Gastrocnemius medialis (tissue), 4 donors: ENCODE measurements around the gene CEMP1. TPM values are rescaled to one million over a fixed set of nuclear protein-coding genes. Genes with fewer than 3 reads are reported as not detected.

Experiments used
- ATAC-seq, 2 donors: fragments of 150-250 bp; one replicate each; pipeline ENCODE4 v1.9.1; 2016
- DNase-seq, 2 donors: peaks; one replicate each; pipeline ENCODE4 v3.0.0-alpha.2; 2019
- H3K27ac ChIP-seq, 4 donors: fragments of 200-600 bp; sonication (generic); 1 replicate in 1 of 4; 2 replicates in 3 of 4; pipeline ENCODE4 v1.5.1; 2016 to 2018; ENCODE audit warnings: mild to moderate bottlenecking in 2 of 4, moderate library complexity in 1 of 4
- H3K27me3 ChIP-seq, 3 donors: fragments of 200-600 bp; sonication (generic) in 2 of 3; 1 replicate in 1 of 3; 2 replicates in 2 of 3; pipeline versions ENCODE4 v1.5.1 to v1.6.0; 2016 to 2019; ENCODE audit warnings: mild to moderate bottlenecking in 1 of 3, moderate library complexity in 1 of 3
- H3K36me3 ChIP-seq, 2 donors: fragments of 200-600 bp; sonication (generic) in 1 of 2; one replicate each; pipeline ENCODE4 v1.5.1; 2017 to 2018
- H3K4me1 ChIP-seq, 2 donors: fragments of 200-600 bp; sonication (generic) in 1 of 2; one replicate each; pipeline ENCODE4 v1.5.1; 2016 to 2017; ENCODE audit warnings: mild to moderate bottlenecking in 2 of 2
- H3K4me3 ChIP-seq, 4 donors: fragments of 200-600 bp; sonication (generic) in 3 of 4; 1 replicate in 1 of 4; 2 replicates in 3 of 4; pipeline ENCODE4 v1.5.1; 2016 to 2019; ENCODE audit warnings: mild to moderate bottlenecking in 2 of 4
- H3K9me3 ChIP-seq, 3 donors: fragments of 200-600 bp; sonication (generic) in 2 of 3; 1 replicate in 1 of 3; 2 replicates in 2 of 3; pipeline ENCODE4 v1.5.1; 2016 to 2019
- POLR2A ChIP-seq, 2 donors: fragments of 450-650 bp; IDR thresholded peaks; one replicate each; pipeline ENCODE4 v1.6.1; 2017; ENCODE audit warnings: antibody characterized with exemption in 2 of 2, mild to moderate bottlenecking in 2 of 2, moderate library complexity in 2 of 2
- in situ Hi-C, 4 donors: fragments of 200-750 bp; cut with MboI; loops; one replicate each; pipeline versions ENCODE4 v1.15.0 to v1.8.0; 2017; ENCODE audit warnings: low sequenced_read_pairs in 4 of 4
- intact Hi-C: fragments of 100-400 bp; cut with DNase I; formaldehyde crosslinking; loops from one replicate; pipeline ENCODE4 v1.15.1; 2023; ENCODE audit warnings: low total_unique reads
- total RNA-seq, 4 donors: library from RNA; depleted of rRNA; stranded (reverse); fragments of >200 nt; gene quantifications; one replicate each; pipeline versions ENCODE4 v1.1.0 to v1.2.3, GENCODE V29; 2016
- TF ChIP-seq, protein P1 (sequence below), 5 experiments: fragments of 450-650 bp in 3 of 5; fragments of 200-600 bp in 2 of 5; sonication (generic) in 2 of 5; IDR thresholded peaks in 4 of 5; conservative IDR thresholded peaks in 1 of 5; 1 replicate in 4 of 5; 2 replicates in 1 of 5; pipeline ENCODE4 v1.5.1; 2016 to 2019; ENCODE audit warnings: antibody characterized with exemption in 5 of 5, mild to moderate bottlenecking in 3 of 5, moderate library complexity in 3 of 5

The CEMP1 gene
- total RNA-seq, 4 donors from 2014 or later, result not detected

DNA sequence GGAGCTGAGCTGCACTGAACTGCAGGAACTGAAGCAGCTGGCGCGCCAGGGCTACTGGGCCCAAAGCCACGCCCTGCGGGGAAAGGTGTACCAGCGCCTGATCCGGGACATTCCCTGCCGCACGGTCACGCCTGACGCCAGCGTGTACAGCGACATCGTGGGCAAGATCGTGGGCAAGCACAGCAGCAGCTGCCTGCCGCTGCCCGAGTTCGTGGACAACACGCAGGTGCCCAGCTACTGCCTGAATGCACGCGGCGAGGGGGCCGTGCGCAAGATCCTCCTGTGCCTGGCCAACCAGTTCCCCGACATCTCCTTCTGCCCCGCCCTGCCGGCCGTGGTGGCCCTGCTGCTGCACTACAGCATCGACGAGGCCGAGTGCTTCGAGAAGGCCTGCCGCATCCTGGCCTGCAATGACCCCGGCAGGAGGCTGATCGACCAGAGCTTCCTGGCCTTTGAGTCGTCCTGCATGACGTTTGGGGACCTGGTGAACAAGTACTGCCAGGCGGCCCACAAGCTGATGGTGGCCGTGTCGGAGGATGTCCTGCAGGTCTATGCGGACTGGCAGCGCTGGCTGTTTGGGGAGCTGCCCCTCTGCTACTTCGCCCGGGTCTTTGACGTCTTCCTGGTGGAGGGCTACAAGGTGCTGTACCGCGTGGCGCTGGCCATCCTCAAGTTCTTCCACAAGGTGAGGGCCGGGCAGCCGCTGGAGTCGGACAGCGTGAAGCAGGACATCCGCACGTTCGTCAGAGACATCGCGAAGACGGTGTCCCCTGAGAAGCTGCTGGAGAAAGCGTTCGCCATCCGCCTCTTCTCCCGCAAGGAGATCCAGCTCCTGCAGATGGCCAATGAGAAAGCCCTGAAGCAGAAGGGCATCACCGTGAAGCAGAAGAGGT lies 34.7 kb downstream of the CEMP1 start:
- Histone ChIP-seq H3K27ac (peak overlapping the region in 2 of 4 donors; percentile 46 to 71), H3K4me1 (peaks cover 24 to 32% of the 10 kb centered on the region in 2 donors), H3K27me3 (no peaks in the 10 kb centered on the region), H3K4me3 (no peak overlapping the region), H3K9me3 (no peaks in the 10 kb centered on the region), H3K36me3 (no peaks in the 10 kb centered on the region)
- no peak for DNase-seq
- in situ Hi-C loops, result loop anchor here in 2 of 4 donors (10.0 to 25.0 kb wide), 2 partner anchors 152 to 159 kb away; partner anchors contain the start of gene ABCA3 (in 2 of the 2)
- TF ChIP-seq POLR2A (IDR thresholded peaks at IDR 0.05), result no peak
- TF ChIP-seq, protein P1, sequence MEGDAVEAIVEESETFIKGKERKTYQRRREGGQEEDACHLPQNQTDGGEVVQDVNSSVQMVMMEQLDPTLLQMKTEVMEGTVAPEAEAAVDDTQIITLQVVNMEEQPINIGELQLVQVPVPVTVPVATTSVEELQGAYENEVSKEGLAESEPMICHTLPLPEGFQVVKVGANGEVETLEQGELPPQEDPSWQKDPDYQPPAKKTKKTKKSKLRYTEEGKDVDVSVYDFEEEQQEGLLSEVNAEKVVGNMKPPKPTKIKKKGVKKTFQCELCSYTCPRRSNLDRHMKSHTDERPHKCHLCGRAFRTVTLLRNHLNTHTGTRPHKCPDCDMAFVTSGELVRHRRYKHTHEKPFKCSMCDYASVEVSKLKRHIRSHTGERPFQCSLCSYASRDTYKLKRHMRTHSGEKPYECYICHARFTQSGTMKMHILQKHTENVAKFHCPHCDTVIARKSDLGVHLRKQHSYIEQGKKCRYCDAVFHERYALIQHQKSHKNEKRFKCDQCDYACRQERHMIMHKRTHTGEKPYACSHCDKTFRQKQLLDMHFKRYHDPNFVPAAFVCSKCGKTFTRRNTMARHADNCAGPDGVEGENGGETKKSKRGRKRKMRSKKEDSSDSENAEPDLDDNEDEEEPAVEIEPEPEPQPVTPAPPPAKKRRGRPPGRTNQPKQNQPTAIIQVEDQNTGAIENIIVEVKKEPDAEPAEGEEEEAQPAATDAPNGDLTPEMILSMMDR (IDR thresholded peaks at IDR 0.05 in 4 of 5, conservative IDR thresholded peaks at IDR 0.05 in 1 of 5), result no peak
- intact Hi-C loops, result loop anchor here (5.0 kb wide), 1 partner anchor 34 kb away; the partner anchor contains the start of gene TEDC2
- no peak for ATAC-seq

DNA sequence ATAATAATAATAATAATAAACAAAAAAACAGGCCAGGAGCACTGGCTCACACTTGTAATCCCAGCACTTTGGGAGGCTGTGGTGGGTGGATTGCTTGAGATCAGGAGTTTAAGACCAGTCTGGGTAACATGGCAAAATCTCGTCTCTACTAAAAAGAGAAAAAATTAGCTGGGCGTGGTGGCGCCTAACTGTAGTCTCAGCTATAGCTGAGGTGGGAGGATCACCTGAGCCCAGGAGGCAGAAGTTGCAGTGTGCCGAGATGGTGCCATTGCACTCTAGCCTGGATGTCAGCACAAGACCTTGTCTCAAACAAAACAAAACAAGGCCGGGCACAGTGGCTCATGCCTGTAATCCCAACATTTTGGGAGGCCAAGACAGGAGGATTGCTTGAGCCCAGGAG lies 36.2 kb downstream of the CEMP1 start:
- Histone ChIP-seq H3K4me3 (no peak overlapping the region), H3K27me3 (no peaks in the 10 kb centered on the region), H3K4me1 (peaks cover 21 to 29% of the 10 kb centered on the region in 2 donors), H3K27ac (no peak overlapping the region), H3K9me3 (no peaks in the 10 kb centered on the region), H3K36me3 (no peaks in the 10 kb centered on the region)
- no peak for TF ChIP-seq POLR2A (IDR thresholded peaks at IDR 0.05)
- intact Hi-C loops (loop anchor here (5.0 kb wide), 1 partner anchor 33 kb away; the partner anchor contains the start of gene TEDC2), in situ Hi-C loops (loop anchor here in 2 of 4 donors (10.0 to 25.0 kb wide), 2 partner anchors 150 to 158 kb away; partner anchors contain the start of gene ABCA3 (in 2 of the 2))
- ATAC-seq (no peak), DNase-seq (no peak)

DNA sequence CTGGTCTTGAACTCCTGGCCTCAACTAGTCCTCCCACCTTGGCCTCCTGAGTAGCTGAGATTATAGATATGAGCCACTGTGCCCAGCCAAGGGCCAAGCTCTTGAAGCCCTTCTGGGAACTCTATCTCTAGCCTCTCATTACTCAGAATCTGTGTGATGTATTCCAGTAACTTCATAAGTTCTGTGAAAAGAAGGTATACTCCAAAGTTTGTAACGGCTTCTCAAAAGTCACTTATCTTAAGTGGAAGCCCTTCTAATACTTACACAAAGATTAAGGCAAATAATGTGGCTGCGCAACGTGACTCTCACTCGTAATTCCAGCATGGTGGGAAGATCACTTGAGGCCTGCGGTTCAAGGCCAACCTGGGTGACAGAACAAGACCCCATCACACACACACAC lies 36.6 kb downstream of the CEMP1 start:
- peaks cover 21 to 28% of the 10 kb centered on the region in 2 donors for H3K4me1 ChIP-seq
- H3K36me3 ChIP-seq, result no peaks in the 10 kb centered on the region
- H3K9me3 ChIP-seq, result no peaks in the 10 kb centered on the region
- intact Hi-C loops (loop anchor here (5.0 kb wide), 1 partner anchor 32 kb away; the partner anchor contains the start of gene TEDC2), in situ Hi-C loops (loop anchor here in 3 of 4 donors (5.0 to 25.0 kb wide), 3 partner anchors 147 to 157 kb away; partner anchors contain the start of gene ABCA3 (in 2 of the 3))
- no peaks in the 10 kb centered on the region for H3K27me3 ChIP-seq
- no peak overlapping the region for H3K4me3 ChIP-seq
- ATAC-seq (no peak), DNase-seq (no peak)
- TF ChIP-seq, protein P1 (IDR thresholded peaks at IDR 0.05 in 4 of 5, conservative IDR thresholded peaks at IDR 0.05 in 1 of 5), result no peak
- TF ChIP-seq POLR2A (IDR thresholded peaks at IDR 0.05), result no peak
- no peak overlapping the region for H3K27ac ChIP-seq

DNA sequence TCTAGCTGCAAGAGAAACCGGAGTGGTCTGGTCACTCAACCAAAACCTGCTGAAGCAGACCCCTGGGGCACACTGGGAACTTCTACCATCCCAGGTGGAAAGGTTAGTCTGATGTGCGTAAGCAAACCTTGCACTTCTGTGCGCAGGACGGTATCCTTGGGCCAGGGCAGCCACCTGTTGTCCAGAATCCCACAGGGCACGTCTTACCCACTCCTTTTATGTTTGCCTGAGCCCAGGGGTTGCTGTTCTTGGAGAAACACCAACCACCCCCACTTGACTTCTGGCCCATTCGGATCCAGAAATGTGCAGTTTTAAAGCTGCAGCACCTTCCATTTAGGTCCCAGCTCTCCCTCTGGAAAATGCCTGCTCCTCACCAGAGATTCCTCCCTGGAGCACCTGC lies 37.6 kb downstream of the CEMP1 start:
- in situ Hi-C loops (loop anchor here in 3 of 4 donors (5.0 to 25.0 kb wide), 3 partner anchors 146 to 156 kb away; partner anchors contain the start of gene ABCA3 (in 2 of the 3)), intact Hi-C loops (no loop called here)
- no peaks in the 10 kb centered on the region for H3K27me3 ChIP-seq
- H3K27ac ChIP-seq, result no peak overlapping the region
- no peak for TF ChIP-seq POLR2A (IDR thresholded peaks at IDR 0.05)
- TF ChIP-seq, protein P1 (IDR thresholded peaks at IDR 0.05 in 4 of 5, conservative IDR thresholded peaks at IDR 0.05 in 1 of 5), result no peak
- no peak overlapping the region for H3K4me3 ChIP-seq
- ATAC-seq (no peak), DNase-seq (no peak)
- no peaks in the 10 kb centered on the region for H3K9me3 ChIP-seq
- no peaks in the 10 kb centered on the region for H3K36me3 ChIP-seq
- H3K4me1 ChIP-seq, result peaks cover 16 to 18% of the 10 kb centered on the region in 2 donors

DNA sequence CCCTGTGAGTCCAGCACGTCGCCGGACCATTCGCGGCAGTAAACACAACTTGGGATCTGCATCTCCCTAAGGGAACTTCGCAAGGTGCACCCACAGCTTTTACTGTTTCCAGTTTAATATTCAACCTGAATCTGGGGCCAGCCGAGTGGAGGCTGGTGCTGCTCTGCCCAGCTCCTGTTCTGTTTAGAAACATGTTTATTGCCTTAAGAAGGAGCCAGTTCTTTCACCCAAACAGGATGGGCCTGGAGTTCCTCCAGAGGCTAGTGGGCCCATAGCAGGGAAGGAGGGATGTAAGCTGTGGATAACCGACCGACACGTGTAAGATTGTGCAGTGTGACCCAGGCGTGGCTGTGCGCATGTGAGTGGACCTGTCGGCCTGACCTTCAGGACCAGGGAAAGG lies 38.9 kb downstream of the CEMP1 start:
- TF ChIP-seq POLR2A (IDR thresholded peaks at IDR 0.05), result no peak
- Histone ChIP-seq H3K27me3 (no peaks in the 10 kb centered on the region), H3K36me3 (no peaks in the 10 kb centered on the region), H3K4me3 (no peak overlapping the region), H3K4me1 (peaks cover 3 to 11% of the 10 kb centered on the region in 2 donors), H3K9me3 (no peaks in the 10 kb centered on the region), H3K27ac (no peak overlapping the region)
- ATAC-seq (no peak), DNase-seq (no peak)
- intact Hi-C loops, result no loop called here
- in situ Hi-C loops, result loop anchor here in 3 of 4 donors (5.0 to 25.0 kb wide), 3 partner anchors 145 to 155 kb away; partner anchors contain the start of gene ABCA3 (in 2 of the 3)
